Stimulated activated CD8-positive, alpha-beta memory T cell treated with anti-CD3 and anti-CD28 coated beads, Interleukin-12 subunit alpha, Interleukin-12 subunit beta, amount 100 ng/mL, for 4 hours (primary cell): ENCODE measurements around the gene FNTB.
"Not testable (repeated sequence)": the region's sequence is repeated elsewhere in the genome, so short reads cannot be mapped to it uniquely, and the experiment has no call there.

Source experiments
- DNase-seq: peaks from one replicate; pipeline ENCODE4 v3.0.0-alpha.2; 2020; ENCODE audit warnings: low read depth

The FNTB gene

GRCh38 chr14:65054471-65055085 is 67.9 kb downstream of the FNTB start:
- no peak for DNase-seq

GRCh38 chr14:65057695-65058094 is 71.0 kb downstream of the FNTB start:
- no peak for DNase-seq

DNA sequence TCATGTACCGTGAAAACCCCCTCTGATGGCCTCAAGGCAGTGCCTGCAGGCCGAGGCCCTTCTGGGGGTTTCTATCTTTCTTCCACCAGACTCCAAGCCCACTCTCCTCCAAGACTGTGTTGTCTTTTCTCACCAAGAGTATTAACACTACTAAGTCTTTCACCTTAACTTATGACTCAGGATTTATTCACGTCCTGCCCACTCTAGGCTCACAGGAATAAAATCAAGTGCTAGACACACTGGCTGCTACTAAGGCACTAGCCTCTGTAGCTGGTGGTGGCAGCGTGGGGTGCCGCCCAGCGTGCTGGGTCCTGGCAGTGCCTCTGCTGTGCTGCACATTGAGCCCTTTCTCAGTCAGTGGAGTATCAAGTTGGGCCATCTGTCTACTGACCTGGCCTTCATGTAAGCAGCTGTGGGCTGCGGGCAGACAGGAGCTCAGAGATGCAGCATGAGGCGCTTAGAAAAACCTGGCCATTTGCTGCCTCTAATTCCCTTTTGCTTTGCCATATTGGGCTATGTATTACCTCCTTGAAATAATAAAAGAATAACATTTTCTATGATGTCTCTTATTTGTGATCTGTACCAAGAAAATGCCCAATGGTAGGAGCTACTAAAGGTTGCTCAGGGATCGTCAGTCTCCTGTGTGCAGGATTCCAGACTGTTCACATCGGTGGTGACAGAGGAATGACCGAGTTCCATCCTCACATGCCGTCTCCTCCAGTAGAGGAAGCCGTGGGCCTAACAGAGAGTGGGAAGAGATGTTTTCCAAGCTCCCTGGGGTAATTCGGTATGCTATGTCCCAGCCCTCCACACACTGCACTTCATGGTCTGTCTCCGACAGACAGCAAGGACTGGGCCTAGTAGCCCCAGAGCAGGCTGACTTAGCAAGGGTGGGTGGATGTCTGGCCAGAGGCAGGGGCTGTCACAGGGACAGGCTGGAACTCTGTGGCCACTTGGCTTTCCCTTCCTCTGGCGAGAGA is 75.7 kb downstream of the FNTB start:
- no peak for DNase-seq

DNA sequence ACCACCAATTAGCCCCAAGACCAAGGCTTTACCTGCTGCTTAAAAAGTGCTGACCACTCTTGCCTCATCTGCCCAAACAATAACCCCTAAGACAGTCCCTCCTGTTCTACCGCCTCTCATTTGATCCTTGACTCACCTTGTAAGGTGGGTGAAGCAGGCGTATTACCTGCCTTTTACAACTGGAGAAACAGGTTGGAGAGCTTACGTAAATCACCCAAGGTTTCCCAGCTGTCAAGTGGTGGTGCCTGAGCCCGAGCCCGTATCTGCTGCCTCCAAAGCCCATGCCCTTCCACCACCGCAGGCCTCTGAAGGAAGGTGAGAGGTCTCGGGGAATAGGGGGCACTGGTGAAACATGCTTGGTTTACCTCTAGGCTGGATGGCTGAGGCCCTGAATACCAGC is 79.0 kb downstream of the FNTB start:
- no peak for DNase-seq

DNA sequence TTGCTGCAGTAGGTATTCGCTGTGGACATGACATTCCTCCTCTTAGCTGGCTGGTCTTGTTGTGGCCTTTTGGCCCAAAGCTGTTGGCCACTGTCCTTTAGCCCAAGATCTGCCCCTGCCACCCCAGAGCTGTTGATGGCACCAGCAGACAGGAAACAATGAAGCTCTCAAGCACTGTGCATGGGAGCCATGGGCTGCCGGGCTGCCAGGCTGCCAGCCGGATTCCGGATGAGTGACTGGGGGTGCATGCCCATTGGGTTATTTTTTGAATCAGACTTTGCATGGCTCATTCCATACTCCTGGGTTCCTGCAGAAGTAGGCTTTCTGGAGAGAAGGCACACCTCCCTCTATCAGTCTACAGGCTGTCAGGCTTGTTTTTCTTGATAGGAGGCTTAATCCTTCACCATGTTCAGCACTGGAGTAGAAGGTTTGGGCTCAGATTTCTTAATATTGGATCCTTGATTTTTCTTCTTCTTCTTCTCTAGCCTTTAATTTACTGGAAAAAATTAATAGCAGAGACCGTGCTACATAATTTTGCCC is 83.2 kb downstream of the FNTB start:
- DNase-seq = no peak

GRCh38 chr14:65070471-65070976 is 83.8 kb downstream of the FNTB start:
- no peak for DNase-seq

DNA sequence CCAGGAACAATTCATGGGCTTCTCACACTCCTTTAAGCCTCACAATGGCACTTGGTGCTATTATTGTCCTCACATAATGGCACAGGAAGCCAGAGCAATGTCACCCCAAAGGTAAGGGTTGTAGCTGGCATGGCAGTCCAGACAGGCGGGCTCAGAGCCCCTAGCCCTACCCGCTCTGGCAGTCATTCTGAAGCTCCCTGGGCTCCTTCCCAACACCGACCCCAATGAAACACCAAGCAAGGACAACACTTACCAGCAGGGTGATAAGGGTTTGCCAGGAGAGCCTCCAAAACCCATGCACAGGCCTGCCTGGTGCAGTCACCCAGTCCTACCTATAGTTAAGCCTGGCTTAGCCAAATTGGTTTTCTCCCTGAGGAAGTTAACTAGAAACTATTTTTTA is 84.8 kb downstream of the FNTB start:
- DNase-seq = no peak

DNA sequence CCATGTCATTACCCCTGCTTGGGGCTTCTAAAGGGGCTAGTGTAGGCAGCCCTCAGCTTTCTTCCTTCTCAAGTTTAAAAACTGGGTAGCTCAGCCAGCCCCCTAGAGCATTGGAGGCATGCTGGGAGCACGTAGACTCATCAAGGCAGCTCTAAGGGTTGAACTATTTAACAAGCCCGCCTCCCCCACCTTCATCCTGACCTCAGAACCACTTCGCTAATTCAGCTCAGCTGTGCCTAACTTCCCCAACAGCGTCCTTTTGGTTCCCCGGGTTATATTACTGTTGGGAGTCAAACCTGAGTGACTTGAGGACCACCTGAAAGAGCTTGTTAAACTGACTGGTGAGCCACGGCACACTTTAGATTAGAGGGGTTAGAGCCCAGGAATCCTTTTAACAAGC is 85.6 kb downstream of the FNTB start:
- no peak for DNase-seq

- DNase-seq = no peak
Observed at GRCh38 chr14:65072937-65073336, 86.2 kb downstream of the FNTB start.

GRCh38 chr14:65073605-65074201 is 87.0 kb downstream of the FNTB start:
- DNase-seq = no peak

DNA sequence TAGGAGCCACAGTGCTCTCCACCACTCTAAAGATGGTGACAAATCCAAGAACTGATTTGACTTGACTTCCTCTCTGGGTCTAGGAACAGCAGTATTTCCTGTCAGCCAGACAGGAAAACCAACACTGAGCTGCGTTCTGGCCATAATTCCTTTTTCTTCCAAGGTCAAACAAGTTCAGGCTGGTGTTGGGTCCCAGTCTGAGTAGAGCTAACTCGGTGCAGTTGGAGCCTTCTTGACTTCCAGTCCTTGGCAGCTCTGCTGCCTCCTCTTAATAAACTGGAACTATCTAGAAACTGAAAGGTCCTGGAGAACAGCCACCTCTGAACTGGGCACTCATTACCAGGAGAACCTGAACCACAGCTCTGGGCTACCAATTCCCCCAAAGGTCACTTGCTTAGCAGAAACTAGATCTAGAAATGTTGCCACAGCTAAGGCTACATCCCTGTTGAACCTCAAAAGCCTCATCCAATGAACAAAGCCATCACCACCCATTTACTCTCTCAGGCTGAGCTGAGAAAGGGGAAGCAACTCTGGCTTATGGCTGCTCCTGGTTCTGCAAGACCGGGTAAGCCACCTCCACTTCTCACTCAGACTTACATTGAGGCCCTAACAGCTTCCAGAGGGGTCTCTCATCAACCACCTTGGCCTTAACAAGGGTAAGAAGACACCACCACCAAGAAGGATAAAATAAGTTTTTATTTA is 87.9 kb downstream of the FNTB start:
- no peak for DNase-seq

DNA sequence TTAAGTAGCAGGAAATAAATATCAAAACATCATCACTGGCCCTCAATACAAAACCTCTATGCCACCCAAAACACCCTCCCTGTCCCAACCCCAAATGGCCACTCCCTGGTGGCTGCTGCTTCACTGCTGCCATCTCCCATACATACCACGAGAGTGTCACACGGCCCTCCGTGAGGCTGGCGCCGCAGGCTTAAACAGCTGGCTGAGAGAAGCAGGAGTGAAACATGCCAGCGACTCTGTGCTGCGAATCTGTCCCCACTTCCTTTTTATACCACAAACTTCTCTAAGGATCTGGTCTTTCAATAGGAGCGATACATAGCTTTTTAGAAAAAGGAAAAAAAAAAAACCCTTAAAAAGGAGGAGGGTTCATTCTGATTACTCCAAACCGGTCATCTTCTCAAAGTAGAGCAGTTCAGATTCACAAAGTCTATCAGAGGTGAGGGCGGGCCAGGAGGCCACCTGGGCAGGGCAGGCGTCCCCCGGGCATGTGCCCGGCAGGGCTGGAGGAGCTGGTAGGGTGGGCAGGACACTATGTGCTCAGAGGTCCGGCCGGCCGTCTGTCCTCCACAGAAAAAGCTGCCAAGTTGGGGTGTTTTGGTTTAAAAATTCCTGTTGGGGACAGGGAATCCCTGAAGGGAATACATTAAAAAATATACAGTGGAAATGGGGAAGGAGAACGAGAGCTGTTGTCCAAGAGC is 89.1 kb downstream of the FNTB start:
- no peak for DNase-seq

- no peak for DNase-seq
Observed at GRCh38 chr14:65077318-65077717, 90.6 kb downstream of the FNTB start.

GRCh38 chr14:65079201-65079600 is 92.5 kb downstream of the FNTB start:
- no peak for DNase-seq

- DNase-seq = no peak
Observed at GRCh38 chr14:65079768-65080167, 93.1 kb downstream of the FNTB start.

DNA sequence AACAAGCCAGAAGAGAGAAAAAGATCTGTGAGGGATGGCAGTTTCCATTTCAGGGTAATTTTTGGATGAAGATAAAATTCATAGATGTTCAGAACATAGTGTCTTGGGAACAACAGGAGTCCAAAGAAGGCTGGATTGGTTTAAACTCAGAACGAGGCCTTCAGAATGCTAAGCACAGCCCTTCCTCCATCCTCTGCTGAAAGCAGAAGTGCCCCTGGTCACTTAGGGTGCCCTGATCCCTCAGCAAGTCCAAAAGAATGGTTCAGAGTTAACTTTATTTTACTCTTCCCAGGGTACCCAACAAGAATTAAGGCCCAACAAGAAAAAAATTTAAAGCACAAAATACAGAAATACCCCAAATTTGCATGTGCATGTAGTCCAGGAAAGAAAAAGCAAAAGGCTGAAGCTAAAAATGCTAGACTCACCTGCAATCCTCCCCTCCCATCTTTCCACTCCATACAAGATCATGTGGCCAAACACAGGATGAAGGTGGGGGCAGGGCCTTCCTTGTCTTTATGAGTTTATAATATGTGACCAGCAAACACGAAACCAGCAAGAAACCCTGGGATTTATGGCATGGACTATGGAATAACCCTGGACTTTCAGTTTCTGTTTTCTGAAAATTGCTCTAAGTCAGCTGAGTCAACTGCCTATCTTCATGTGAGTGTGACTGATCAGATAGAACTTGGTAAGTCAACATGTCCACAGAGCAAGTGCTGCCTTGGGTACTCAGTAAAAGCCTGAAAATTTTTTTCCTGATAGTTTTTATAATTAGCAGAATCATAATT is 94.5 kb downstream of the FNTB start:
- DNase-seq = no peak

- DNase-seq = no peak
Observed at GRCh38 chr14:65082930-65083329, 96.2 kb downstream of the FNTB start.

DNA sequence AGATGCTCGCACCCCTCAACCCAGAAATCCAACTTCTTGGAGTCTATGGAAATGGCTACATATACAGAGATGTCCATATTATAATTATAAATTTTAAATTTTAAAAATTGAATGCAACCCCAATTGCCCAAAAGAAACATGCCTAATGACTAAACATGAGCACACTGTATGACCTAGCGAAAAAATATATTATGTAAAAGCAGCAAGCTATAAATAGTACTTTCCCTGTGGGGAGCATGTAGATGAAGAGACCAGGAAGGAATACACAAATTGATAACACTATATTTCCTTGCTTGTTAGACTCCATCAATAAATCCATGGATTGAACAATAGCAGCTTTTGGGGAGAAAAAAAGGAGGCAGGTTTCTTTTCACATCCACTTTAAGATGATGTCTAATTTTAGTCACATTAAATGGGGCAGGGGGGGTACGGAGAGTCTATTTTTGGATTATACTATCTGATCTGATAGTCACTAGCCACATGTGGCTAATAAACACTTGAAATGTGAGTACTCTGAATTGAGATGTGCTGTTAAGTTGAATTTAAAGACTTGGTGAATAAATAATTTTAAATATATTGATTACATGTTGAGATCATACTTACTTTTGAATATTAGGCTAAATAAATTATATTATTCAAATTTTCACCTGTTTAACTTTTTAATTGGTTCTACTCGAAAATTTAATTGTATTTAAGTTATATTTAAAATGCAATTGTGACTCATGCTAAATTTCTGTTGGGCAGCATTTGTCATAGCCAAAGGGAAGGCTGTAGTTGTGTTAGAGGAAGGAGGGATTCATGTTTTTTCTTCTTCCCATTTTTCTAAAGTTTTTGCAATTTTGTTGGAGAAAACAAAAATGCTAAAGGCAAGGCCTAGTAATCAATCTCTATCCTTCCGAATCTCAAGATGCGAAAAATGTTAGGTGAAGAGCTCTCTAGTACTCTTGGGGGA is 98.1 kb downstream of the FNTB start:
- DNase-seq = no peak

GRCh38 chr14:65086686-65087085 is 100.0 kb downstream of the FNTB start:
- DNase-seq = not testable (repeated sequence)
